GM10248 (cell line): ENCODE results near the gene TESPA1.
"Not testable (repeated sequence)": the region's sequence is repeated elsewhere in the genome, so short reads cannot be mapped to it uniquely, and the experiment has no call there.

Source experiments
- CTCF ChIA-PET: fragments of 300-600 bp; sonication (Branson Sonifier 250); formaldehyde crosslinking; extraction: SDS; loops from one replicate; lab custom pipeline; 2021; ENCODE audit warnings: antibody characterized with exemption; lab: Yijun Ruan, JAX
- POLR2A ChIA-PET: fragments of 350-650 bp; sonication (Branson Sonifier 250); formaldehyde crosslinking; extraction: SDS; loops from one replicate; lab custom pipeline; 2020; ENCODE audit warnings: antibody characterized with exemption; lab: Yijun Ruan, JAX
- DNase-seq: peaks from one replicate; pipeline ENCODE4 v3.0.0; 2012; ENCODE audit errors: extremely low spot score
- CTCF ChIP-seq: IDR thresholded peaks from 2 replicates; pipeline ENCODE4 v1.5.1; 2012; ENCODE audit warnings: mild to moderate bottlenecking, low read depth; ENCODE audit errors: extremely low read depth, missing control alignments, control extremely low read depth

The TESPA1 gene

GRCh38 chr12:54954801-54955200, 29.8 kb downstream of the TESPA1 start:
- no peak for DNase-seq
- ChIA-PET CTCF (no interaction called here), POLR2A (no interaction called here)
- TF ChIP-seq CTCF: no peak

DNA sequence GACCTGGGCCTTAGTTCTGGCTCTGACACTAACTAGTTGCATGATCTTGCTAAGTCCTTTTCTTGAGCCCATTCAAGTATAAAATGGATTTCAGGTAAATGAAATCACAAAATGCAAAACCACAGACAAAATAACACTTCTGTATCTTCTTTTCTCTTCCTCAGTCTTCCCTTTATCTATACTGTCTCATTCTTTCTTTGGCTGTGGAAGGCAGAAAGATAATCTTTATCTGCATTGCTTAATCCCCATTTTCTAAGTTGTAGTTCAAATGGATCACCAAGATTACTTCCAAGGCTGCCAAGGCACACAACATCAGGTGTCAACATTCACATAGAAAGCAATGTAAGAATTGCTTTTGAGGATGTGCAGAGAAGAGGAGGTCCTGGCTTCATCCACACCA, 30.3 kb downstream of the TESPA1 start:
- DNase-seq: no peak
- CTCF ChIA-PET: no interaction called here
- TF ChIP-seq CTCF: no peak
- POLR2A ChIA-PET: no interaction called here

DNA sequence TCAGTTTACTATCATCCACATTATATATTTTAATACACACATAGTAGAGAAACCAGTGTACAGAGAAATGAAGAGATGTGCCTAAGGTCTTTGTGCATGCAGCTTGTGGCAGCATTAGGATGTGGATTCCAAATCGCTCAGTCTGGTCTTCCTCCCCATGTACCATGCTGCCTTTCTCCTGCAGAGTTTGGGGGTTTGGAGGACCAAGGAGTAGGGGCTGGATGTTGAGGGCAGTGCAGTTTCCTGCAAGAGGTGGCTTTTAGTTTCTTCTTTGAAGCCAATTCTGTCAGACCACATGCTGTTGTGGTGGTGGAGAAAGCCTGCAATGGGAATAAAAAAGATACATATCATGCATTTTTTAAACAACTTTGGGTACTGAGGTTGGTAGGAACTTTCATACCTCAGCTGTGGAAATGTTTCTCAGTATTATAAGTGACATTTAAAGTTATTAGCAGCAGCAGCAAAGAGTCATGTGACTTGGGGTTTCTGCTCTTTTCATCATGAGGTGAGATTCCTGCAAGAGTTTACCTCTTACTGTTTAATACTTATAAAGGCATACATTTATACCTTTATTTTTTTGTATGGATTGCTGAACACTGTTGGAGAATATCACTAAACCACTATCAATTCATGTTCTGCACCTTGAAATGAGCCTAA, 34.4 kb downstream of the TESPA1 start:
- TF ChIP-seq CTCF: no peak
- DNase-seq: no peak
- POLR2A ChIA-PET: no interaction called here
- CTCF ChIA-PET: interaction anchor here (1.0 kb wide), 1 partner anchor 10 kb away, joined by 3 read pairs; no protein-coding TSS in a partner anchor

GRCh38 chr12:54949073-54949711, 35.4 kb downstream of the TESPA1 start:
- POLR2A ChIA-PET: no interaction called here
- TF ChIP-seq CTCF: no peak
- DNase-seq: no peak
- CTCF ChIA-PET: no interaction called here

GRCh38 chr12:54948171-54948570, 36.4 kb downstream of the TESPA1 start:
- POLR2A ChIA-PET: no interaction called here
- DNase-seq: no peak
- TF ChIP-seq CTCF: no peak
- CTCF ChIA-PET: no interaction called here

DNA sequence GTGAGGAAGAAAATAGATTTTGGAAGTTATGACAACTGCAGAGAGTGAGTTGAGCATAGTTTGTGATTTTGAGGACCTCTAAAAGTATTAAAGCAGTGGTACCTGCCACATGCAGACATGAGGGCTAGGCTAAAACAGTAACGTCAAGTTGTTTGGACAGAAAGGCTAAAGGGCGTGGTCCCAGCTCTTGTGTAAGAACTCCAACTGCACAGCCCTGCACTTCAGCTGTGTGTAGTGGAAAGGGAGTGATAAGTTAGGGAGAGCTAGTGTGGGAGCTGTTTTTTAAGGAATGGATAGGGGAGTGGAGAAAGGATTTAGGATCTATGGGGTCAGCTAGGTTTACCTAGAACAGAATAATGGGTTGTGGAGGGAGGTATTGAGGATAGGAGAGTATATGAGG, 39.5 kb downstream of the TESPA1 start:
- DNase-seq: no peak

DNA sequence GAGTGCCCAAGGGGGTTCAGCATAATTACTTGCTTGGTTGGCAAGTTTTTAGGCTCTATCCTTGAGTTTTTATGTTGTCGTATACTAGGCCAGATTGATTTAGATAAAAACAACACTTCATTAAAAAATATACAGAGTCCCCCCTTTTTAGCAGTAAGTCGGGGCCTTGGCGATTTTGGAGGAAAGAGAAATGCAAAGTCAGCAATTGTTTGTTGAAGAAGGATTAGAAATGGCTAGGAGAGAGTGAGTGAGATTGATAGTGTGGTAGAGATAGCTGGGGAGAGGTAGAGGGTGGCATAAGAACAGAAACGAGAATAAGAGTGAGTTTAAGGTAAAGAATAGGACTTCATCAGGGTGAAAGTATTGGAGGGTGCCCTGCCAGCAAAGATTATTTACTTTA, 41.3 kb downstream of the TESPA1 start:
- CTCF ChIA-PET, POLR2A ChIA-PET, DNase-seq: not testable (repeated sequence)

More for the DNA sequence above, 39.5 kb downstream of the TESPA1 start:
- no peak for TF ChIP-seq CTCF
- ChIA-PET POLR2A (no interaction called here), CTCF (interaction anchor here (1.7 kb wide), 1 partner anchor 243 kb away, joined by 4 read pairs; no protein-coding TSS in a partner anchor)
